GM04503 (cell line): ENCODE measurements around the gene TBP.
"Not testable (repeated sequence)": the region's sequence is repeated elsewhere in the genome, so short reads cannot be mapped to it uniquely, and the experiment has no call there.

ENCODE experiments used
- DNase-seq: peaks from one replicate; pipeline ENCODE4 v3.0.0-alpha.2; 2012; ENCODE audit warnings: low read depth

Gene TBP

GRCh38 chr6:170554013-170554795, at the start of gene TBP:
Gene TBP, plus strand, starts transcription at chr6:170554369. Its CDS starts 2,661 bp downstream, at chr6:170557030.
- peak; percentile 95 for DNase-seq

DNA sequence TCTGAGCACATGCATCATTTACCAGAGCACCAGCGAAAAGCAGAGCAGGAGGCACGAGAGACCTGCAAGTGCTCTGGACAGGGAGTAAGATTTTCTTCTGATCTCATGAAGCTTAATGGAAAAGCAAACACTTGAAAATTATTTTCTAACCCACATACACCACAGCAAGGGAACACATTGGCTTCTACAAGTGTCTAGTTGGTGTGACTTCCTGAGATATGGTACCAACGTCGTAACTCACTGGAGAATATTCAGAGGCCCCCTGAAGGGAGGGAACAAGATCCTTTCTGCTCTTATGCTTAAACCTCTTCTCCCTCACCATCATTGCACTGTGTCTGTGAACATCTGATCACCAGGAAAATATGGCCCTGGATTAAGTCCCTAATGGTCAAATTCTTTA, 49.7 kb upstream of the TBP start:
- DNase-seq = no peak

DNA sequence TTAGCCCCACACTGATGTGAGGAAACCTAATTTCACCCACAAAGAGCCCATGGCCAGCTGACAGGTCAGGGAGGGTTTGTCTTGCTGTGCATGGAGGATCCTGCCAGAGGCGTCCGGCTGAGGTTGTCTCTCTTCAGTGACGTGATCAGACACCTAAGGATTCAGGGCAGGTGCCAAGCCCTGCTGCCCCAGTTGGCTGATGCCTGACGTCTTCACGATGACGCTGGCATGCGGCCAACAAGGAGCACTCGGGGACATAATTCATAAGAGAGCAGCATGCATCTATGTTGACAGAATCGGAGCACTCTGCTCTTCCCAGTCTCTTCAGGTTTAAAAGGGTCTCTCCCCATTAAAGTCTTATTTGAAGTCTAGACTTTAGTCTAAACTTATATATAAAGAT, 48.9 kb upstream of the TBP start:
- DNase-seq = no peak

DNA sequence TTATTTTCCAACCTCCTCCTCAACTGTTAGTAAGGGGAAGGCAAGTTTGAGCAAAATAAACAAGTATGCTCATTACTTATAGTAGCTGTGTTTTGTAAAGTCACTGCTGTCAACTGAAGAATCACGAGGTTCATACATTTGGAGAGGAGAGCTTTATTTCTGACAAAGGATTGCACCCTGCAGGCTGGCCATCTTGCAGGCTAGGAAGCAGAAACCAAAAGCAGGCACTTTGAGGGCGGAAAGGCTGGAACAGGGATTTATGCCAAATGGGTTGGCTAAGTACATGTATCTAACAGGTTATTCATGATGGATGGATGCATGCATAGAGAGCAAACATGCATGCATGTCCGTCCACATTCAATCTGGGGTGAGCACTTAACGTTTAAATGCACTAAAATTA, 47.7 kb upstream of the TBP start:
- DNase-seq = no peak

- DNase-seq = not testable (repeated sequence)
Observed at GRCh38 chr6:170507728-170508127, 46.4 kb upstream of the TBP start.

GRCh38 chr6:170508275-170508674, 45.9 kb upstream of the TBP start:
- not testable (repeated sequence) for DNase-seq

- DNase-seq = not testable (repeated sequence)
Observed at GRCh38 chr6:170508892-170509722, 45.1 kb upstream of the TBP start.

DNA sequence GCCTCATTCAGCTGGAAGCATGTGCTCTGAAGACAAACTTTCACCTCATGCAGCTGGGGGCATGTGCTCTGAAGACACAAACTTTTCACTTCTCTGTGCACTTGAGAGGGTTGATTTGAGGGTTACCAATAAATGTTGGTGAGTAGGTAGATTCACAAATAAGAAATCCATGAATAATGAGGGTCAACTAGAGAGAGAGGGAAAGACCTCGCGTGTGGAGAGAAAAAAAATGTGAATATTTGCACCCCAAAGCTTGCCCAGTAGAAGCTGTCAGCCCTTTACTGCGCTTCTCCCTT, 44.5 kb upstream of the TBP start:
- no peak for DNase-seq

GRCh38 chr6:170510631-170511030, 43.5 kb upstream of the TBP start:
- DNase-seq = no peak

DNA sequence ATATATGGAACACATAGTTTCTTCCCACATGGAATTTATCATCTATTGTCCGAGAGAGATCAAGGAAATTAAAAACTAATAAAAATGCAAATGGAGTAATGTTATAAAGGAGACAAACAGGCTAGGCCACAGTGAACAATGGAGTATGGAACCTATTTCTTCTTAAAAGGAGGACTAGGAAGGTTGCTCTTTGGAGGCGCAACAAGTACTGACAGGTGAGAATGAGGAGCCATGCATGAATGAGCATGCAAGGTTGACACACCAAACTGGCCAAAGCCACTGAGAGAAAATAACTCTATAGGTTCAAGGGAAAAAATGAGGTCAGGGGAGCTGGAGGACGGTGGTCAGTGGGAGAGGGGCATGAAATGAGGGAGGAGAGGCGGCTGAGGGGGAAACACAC, 41.9 kb upstream of the TBP start:
- no peak for DNase-seq

- no peak for DNase-seq
Observed at GRCh38 chr6:170514908-170515307, 39.3 kb upstream of the TBP start.

DNA sequence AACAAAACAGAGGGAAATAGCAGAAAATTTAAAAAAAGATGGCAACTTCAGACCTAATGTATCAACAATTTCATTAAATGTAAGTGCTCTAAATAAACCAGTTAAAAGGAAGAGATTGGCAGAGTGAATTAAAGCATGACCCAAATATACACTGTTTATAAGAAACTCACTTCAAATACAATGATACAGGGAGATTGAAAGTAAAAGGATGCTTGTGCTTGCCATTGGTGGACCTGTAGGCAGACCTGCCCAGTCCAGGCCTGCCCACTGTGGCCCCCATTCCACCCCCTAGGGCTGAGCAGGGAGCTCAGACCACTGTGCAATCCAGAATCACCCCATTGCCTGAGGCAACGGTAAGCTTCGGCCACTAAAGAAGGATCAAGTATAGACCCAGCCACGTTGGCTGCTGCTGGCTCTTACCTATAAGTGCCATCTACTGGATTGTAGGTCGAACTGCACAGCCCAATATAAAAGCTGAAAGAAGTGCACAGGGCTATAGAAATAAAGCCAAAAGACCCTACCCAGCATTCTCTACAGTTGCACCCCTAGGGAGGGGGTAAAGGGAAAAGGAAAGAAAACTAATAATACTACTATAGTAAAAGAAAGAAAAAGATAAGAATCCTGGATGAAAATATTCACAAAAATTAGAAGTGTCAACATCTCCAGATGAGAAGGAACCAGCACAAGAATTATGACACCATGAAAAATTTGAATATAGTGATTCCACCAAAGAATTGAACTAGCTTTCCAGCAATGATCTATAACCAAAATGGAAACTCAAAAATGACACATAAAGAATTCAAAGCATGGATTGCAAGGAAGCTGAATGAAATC, 37.2 kb upstream of the TBP start:
- peak; percentile 13 for DNase-seq

DNA sequence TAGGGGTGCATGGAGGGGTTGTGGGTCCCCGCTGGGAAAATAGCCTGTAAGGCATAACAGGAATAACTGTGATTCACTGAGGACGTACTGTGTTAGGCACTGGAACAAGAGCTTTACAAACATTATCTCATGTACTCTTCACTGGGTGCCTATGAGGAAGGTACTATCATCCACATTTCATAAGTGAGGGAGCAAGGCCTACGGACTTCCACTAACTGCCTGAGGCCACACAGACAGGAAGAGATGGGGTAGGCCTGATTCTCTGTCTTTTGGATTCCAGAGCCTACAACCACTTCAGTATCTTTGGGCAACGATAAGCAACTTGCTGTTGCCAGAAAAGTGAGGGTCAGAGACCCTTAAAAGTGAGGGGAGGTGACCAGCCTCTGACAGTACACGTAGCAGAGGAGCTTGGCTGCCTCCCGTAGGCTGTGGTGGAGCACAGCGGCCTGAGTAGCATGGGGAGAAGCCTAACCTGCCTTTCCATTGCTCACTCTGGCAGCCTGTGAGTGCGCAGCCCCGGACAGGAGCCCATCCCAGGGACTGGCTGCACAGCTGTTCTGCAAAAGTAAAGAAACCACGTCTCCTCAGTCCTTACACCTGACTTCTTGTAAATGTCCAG, 31.5 kb upstream of the TBP start:
- no peak for DNase-seq

DNA sequence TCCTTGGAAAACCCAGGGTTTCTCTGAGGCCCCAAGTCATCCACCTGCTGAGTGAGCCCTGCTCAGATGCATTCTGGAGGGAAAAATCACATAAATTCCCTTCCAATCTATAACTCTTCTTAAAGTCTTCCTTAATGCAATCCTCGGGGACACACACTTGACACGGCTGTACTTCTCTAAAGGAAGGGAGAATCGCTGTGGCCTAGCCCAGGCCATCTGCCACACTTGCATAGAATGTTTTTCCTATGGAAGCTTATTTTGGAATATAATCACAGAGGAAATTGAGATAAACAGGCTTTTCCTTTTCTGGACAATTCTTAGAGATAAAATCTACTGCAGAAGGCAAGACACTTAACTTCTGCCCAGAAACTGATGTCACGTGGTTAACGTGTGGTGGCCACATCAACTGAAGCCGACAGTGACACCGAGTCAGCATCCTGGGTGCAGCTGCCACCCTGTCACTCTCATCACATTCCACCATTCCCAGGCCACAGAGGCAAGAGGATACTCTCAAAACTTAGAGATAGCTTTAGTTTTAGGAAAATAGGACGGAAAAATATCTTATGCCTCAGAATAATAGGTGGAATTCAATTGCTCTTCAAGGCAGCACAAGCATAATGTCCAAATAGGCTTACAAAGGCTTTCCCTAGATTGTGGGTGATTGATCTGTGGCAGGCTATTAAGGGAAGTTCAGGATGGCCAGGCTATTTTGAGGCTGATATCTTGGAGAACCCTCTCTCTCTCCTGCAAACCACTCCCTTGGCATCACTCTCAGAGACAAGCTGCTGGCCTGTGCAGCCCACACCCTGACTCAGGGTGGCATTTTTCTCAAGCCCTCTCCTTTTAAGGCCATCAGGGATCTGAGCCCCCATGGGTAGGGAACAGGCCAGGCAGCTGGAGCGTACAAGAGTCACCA, 30.7 kb upstream of the TBP start:
- DNase-seq = no peak

- no peak for DNase-seq
Observed at GRCh38 chr6:170524172-170524502, 30.0 kb upstream of the TBP start.

DNA sequence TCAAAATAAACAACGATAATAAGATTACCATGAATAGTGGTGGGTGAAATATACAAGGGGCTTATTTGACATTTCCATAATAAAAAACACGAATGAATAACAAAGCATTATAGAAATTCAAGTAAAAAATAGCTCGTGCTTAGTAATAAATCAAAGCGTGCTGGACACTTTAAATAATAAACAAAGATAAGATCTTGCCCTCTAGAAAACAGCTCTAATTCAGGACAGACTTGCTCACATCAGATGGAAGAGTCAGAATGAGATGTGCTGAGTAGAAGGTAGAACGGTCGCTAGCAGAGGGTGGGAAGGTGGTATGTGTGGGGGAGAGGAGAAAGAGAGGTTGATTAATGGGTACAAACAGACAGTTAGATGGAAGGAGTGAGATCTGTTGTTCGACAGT, 28.4 kb upstream of the TBP start:
- no peak for DNase-seq

GRCh38 chr6:170527995-170528394, 26.2 kb upstream of the TBP start:
- not testable (repeated sequence) for DNase-seq

- peak; percentile 35 for DNase-seq
Observed at GRCh38 chr6:170529839-170530469, 24.2 kb upstream of the TBP start.

- DNase-seq = no peak
Observed at GRCh38 chr6:170532867-170533488, 21.2 kb upstream of the TBP start.

GRCh38 chr6:170533792-170534191, 20.4 kb upstream of the TBP start:
- no peak for DNase-seq
